Stomach (tissue), 9 donors: ENCODE data around the gene NR3C1. TPM values are rescaled to one million over a fixed set of nuclear protein-coding genes. Genes with fewer than 3 reads are reported as not detected.

Source experiments
- DNase-seq, 2 donors: peaks; one replicate each; pipeline versions ENCODE4 v3.0.0 to v3.0.0-alpha.2; 2013 to 2019
- H3K27ac ChIP-seq, 5 donors: fragments of 200-600 bp in 4 of 5; sonication (generic) in 4 of 5; one replicate each; pipeline ENCODE4 v1.5.1; 2013 to 2019; ENCODE audit warnings: mild to moderate bottlenecking in 1 of 5, moderate library complexity in 1 of 5
- H3K27me3 ChIP-seq, 3 donors: fragments of 200-600 bp; sonication (generic); one replicate each; pipeline ENCODE4 v1.5.1; 2017 to 2019; ENCODE audit warnings: mixed run types in 1 of 3
- H3K36me3 ChIP-seq, 4 donors: fragments of 200-600 bp; sonication (generic); 1 replicate in 3 of 4; 2 replicates in 1 of 4; pipeline ENCODE4 v1.5.1; 2016 to 2019
- H3K4me1 ChIP-seq, 4 donors: fragments of 200-600 bp; sonication (generic); one replicate each; pipeline ENCODE4 v1.5.1; 2016 to 2019
- H3K4me3 ChIP-seq, 4 donors: fragments of 200-600 bp; sonication (generic) in 3 of 4; one replicate each; pipeline ENCODE4 v1.5.1; 2016 to 2019; ENCODE audit warnings: mild to moderate bottlenecking in 1 of 4
- H3K9me3 ChIP-seq, 4 donors: fragments of 200-600 bp; sonication (generic); one replicate each; pipeline ENCODE4 v1.5.1; 2016 to 2019
- CTCF ChIP-seq, 7 experiments: fragments of 450-650 bp in 4 of 7; fragments of 200-600 bp in 3 of 7; sonication (generic) in 3 of 7; IDR thresholded peaks; one replicate each; pipeline ENCODE4 v1.5.1; 2016 to 2019; ENCODE audit warnings: antibody characterized with exemption in 7 of 7, control low read depth in 2 of 7, mild to moderate bottlenecking in 1 of 7
- EP300 ChIP-seq: sonication (generic); formaldehyde crosslinking; IDR thresholded peaks from one replicate; pipeline ENCODE4 v1.6.1; 2017; ENCODE audit warnings: antibody characterized with exemption
- POLR2A ChIP-seq, 4 donors: fragments of 450-650 bp; IDR thresholded peaks; one replicate each; pipeline ENCODE4 v1.6.1; 2016; ENCODE audit warnings: antibody characterized with exemption in 4 of 4, control low read depth in 2 of 4, mild to moderate bottlenecking in 1 of 4, moderate library complexity in 1 of 4
- POLR2AphosphoS5 ChIP-seq, 3 donors: sonication (generic); formaldehyde crosslinking; IDR thresholded peaks; one replicate each; pipeline ENCODE4 v1.6.1; 2016; ENCODE audit warnings: antibody characterized with exemption in 3 of 3
- WGBS, 5 donors: extraction: QIAGEN DNeasy Blood & Tissue Kit in 3 of 5; methylation state at CpG; one replicate each; pipeline versions ENCODE4 v1.1.5 to v1.1.7; 2013 to 2018; 5-methylcytosine and 5-hydroxymethylcytosine counted together
- intact Hi-C: fragments of 100-400 bp; cut with DNase I; formaldehyde crosslinking; loops from one replicate; pipeline ENCODE4 v1.15.1; 2023; ENCODE audit warnings: low total_unique reads
- polyA plus RNA-seq, 3 donors: library from polyadenylated mRNA; stranded (reverse); fragments of 200-250 nt; gene quantifications; one replicate each; pipeline ENCODE4 v1.2.3, GENCODE V29; 2013
- total RNA-seq, 5 donors: library from RNA; depleted of rRNA; stranded (reverse); fragments of >200 nt; gene quantifications; one replicate each; pipeline versions ENCODE4 v1.1.0 to v1.2.3, GENCODE V29; 2014 to 2016
- donor health status: healthy with polysubstance abuse.
- donor health status: Bipolar disorder and iron deficiency.
- donor health status: healthy.

Gene NR3C1
- total and polyA plus RNA-seq, 8 donors, result 6.4 to 82.8 (median 15.8) TPM

GRCh38 chr5:143447983-143448382, 44.5 kb upstream of the NR3C1 start:
- Histone ChIP-seq H3K27ac (no peak overlapping the region), H3K4me1 (no peaks in the 10 kb centered on the region), H3K4me3 (no peak overlapping the region), H3K36me3 (no peaks in the 10 kb centered on the region), H3K27me3 (no peaks in the 10 kb centered on the region), H3K9me3 (no peaks in the 10 kb centered on the region)
- intact Hi-C loops, result no loop called here
- TF ChIP-seq EP300 (no peak), POLR2A (IDR thresholded peaks at IDR 0.05) (no peak), POLR2AphosphoS5 (IDR thresholded peaks at IDR 0.05) (no peak), CTCF (IDR thresholded peaks at IDR 0.05) (no peak)
- 81 to 100% (median 95%) methylated on average over 1 of the region's 1 CpG for WGBS, 5 donors
- DNase-seq, result no peak

- Histone ChIP-seq H3K9me3 (no peaks in the 10 kb centered on the region), H3K36me3 (no peaks in the 10 kb centered on the region), H3K4me1 (no peaks in the 10 kb centered on the region), H3K27me3 (no peaks in the 10 kb centered on the region), H3K27ac (no peak overlapping the region), H3K4me3 (no peak overlapping the region)
- no peak for DNase-seq
- intact Hi-C loops, result no loop called here
- TF ChIP-seq EP300 (no peak), POLR2AphosphoS5 (IDR thresholded peaks at IDR 0.05) (no peak), CTCF (IDR thresholded peaks at IDR 0.05) (no peak), POLR2A (IDR thresholded peaks at IDR 0.05) (no peak)
- 63 to 88% (median 83%) methylated on average over 1 of the region's 1 CpG for WGBS, 5 donors
These were observed 43.2 kb upstream of the NR3C1 start for GRCh38 chr5:143446535-143447226.

GRCh38 chr5:143445776-143446175, 42.3 kb upstream of the NR3C1 start:
- Histone ChIP-seq H3K27me3 (no peaks in the 10 kb centered on the region), H3K4me1 (no peaks in the 10 kb centered on the region), H3K27ac (no peak overlapping the region), H3K36me3 (no peaks in the 10 kb centered on the region), H3K9me3 (no peaks in the 10 kb centered on the region), H3K4me3 (no peak overlapping the region)
- intact Hi-C loops, result no loop called here
- DNase-seq, result peak in 1 of 2 donors; percentile 25
- WGBS, 5 donors, result 41 to 54% (median 44%) methylated on average over 3 of the region's 3 CpGs
- no peak for TF ChIP-seq POLR2A (IDR thresholded peaks at IDR 0.05)
- no peak for TF ChIP-seq EP300
- no peak for TF ChIP-seq CTCF (IDR thresholded peaks at IDR 0.05)
- TF ChIP-seq POLR2AphosphoS5 (IDR thresholded peaks at IDR 0.05), result no peak

- H3K27ac ChIP-seq, result no peak overlapping the region
- no peak for DNase-seq
- no peak for TF ChIP-seq CTCF (IDR thresholded peaks at IDR 0.05)
- no peak for TF ChIP-seq POLR2AphosphoS5 (IDR thresholded peaks at IDR 0.05)
- no peaks in the 10 kb centered on the region for H3K27me3 ChIP-seq
- H3K36me3 ChIP-seq, result no peaks in the 10 kb centered on the region
- WGBS, 5 donors, result 92 to 100% (median 98%) methylated on average over 1 of the region's 1 CpG
- no peaks in the 10 kb centered on the region for H3K4me1 ChIP-seq
- no peak overlapping the region for H3K4me3 ChIP-seq
- intact Hi-C loops, result no loop called here
- no peaks in the 10 kb centered on the region for H3K9me3 ChIP-seq
These were observed 39.8 kb upstream of the NR3C1 start for GRCh38 chr5:143443330-143443729.
